Measurements from ENCODE around the gene KRT86. TPM values are rescaled to one million over a fixed set of nuclear protein-coding genes. Genes with fewer than 3 reads are reported as not detected.

The KRT86 gene
- total RNA-seq, 3 donors from 2014 or later (not counting 1 experiment from before 2014, with no cell fraction given) = 2.0 to 3.6 (median 2.7) TPM

- no peaks in the 10 kb centered on the region for H3K9me3 Mint-ChIP-seq
- no peaks in the 10 kb centered on the region for H3K36me3 Mint-ChIP-seq
- H3K27ac Mint-ChIP-seq = no peak overlapping the region
- Histone ChIP-seq H3K36me3 (ENCODE audit: control insufficient read depth, insufficient read depth, low read length) (no peaks in the 10 kb centered on the region), H3K27ac (ENCODE audit: low read length) (no peak overlapping the region), H3K4me1 (ENCODE audit: control insufficient read depth, insufficient read depth, low read length) (peaks cover 3% of the 10 kb centered on the region), H3K9me3 (ENCODE audit: control insufficient read depth, insufficient read depth, low read length) (no peaks in the 10 kb centered on the region), H3K27me3 (ENCODE audit: control insufficient read depth, insufficient read depth, low read length) (peaks cover 17% of the 10 kb centered on the region), H3K4me3 (ENCODE audit: low read length) (no peak overlapping the region)
- H3K4me3 Mint-ChIP-seq = peak overlapping the region; percentile 13
- H3K4me1 Mint-ChIP-seq = peaks cover 11 to 13% of the 10 kb centered on the region in 2 donors
- WGBS (ENCODE audit: insufficient coverage) = 41% methylated on average over 6 of the region's 6 CpGs
- no peak for ATAC-seq
- H3K27me3 Mint-ChIP-seq (ENCODE audit: low read depth in 2 of 2) = peaks cover 60 to 63% of the 10 kb centered on the region in 2 donors
- TF ChIP-seq CTCF (IDR thresholded peaks at IDR 0.05) = no peak
- no peak for DNase-seq
- intact Hi-C loops (cut with micrococcal nuclease) = no loop called here
Observed at GRCh38 chr12:52259657-52260243, 14.7 kb upstream of the KRT86 start.

- no peak overlapping the region for H3K4me3 ChIP-seq (ENCODE audit: low read length)
- intact Hi-C loops (cut with micrococcal nuclease) = no loop called here
- Mint-ChIP-seq H3K36me3 (no peaks in the 10 kb centered on the region), H3K27me3 (ENCODE audit: low read depth in 2 of 2) (peaks cover 54 to 59% of the 10 kb centered on the region in 2 donors), H3K4me3 (no peak overlapping the region), H3K4me1 (peaks cover 11 to 13% of the 10 kb centered on the region in 2 donors), H3K9me3 (no peaks in the 10 kb centered on the region), H3K27ac (no peak overlapping the region)
- H3K4me1 ChIP-seq (ENCODE audit: control insufficient read depth, insufficient read depth, low read length) = peaks cover 3% of the 10 kb centered on the region
- no peak for TF ChIP-seq CTCF (IDR thresholded peaks at IDR 0.05)
- DNase-seq (no peak), ATAC-seq (no peak)
- H3K9me3 ChIP-seq (ENCODE audit: control insufficient read depth, insufficient read depth, low read length) = no peaks in the 10 kb centered on the region
- WGBS (ENCODE audit: insufficient coverage) = 29% methylated on average over 6 of the region's 9 CpGs
- H3K27me3 ChIP-seq (ENCODE audit: control insufficient read depth, insufficient read depth, low read length) = peaks cover 14% of the 10 kb centered on the region
- no peaks in the 10 kb centered on the region for H3K36me3 ChIP-seq (ENCODE audit: control insufficient read depth, insufficient read depth, low read length)
- no peak overlapping the region for H3K27ac ChIP-seq (ENCODE audit: low read length)
Observed at GRCh38 chr12:52260361-52261207, 13.9 kb upstream of the KRT86 start.

- Histone ChIP-seq H3K4me1 (ENCODE audit: control insufficient read depth, insufficient read depth, low read length) (peaks cover 3% of the 10 kb centered on the region), H3K36me3 (ENCODE audit: control insufficient read depth, insufficient read depth, low read length) (no peaks in the 10 kb centered on the region), H3K27ac (ENCODE audit: low read length) (no peak overlapping the region), H3K4me3 (ENCODE audit: low read length) (no peak overlapping the region), H3K27me3 (ENCODE audit: control insufficient read depth, insufficient read depth, low read length) (peaks cover 13% of the 10 kb centered on the region), H3K9me3 (ENCODE audit: control insufficient read depth, insufficient read depth, low read length) (no peaks in the 10 kb centered on the region)
- no peaks in the 10 kb centered on the region for H3K36me3 Mint-ChIP-seq
- H3K9me3 Mint-ChIP-seq = no peaks in the 10 kb centered on the region
- no peak overlapping the region for H3K4me3 Mint-ChIP-seq
- DNase-seq = no peak
- 89% methylated on average over 1 of the region's 1 CpG for WGBS (ENCODE audit: insufficient coverage)
- no peak for ATAC-seq
- intact Hi-C loops (cut with micrococcal nuclease) = no loop called here
- H3K27me3 Mint-ChIP-seq (ENCODE audit: low read depth in 2 of 2) = peaks cover 49 to 57% of the 10 kb centered on the region in 2 donors
- no peak for TF ChIP-seq CTCF (IDR thresholded peaks at IDR 0.05)
- peaks cover 11 to 13% of the 10 kb centered on the region in 2 donors for H3K4me1 Mint-ChIP-seq
- H3K27ac Mint-ChIP-seq = no peak overlapping the region
Observed at GRCh38 chr12:52261208-52261484, 13.3 kb upstream of the KRT86 start.
